PC-3 (cell line): ENCODE results near the gene SCRN3. TPM values are rescaled to one million over a fixed set of nuclear protein-coding genes. Genes with fewer than 3 reads are reported as not detected.

Experiments used
- ATAC-seq: fragments of 200-7000 bp; cut with Tn5 transposase; 2 replicates; pipeline ENCODE4 v1.9.1; 2020; ENCODE audit warnings: mild to moderate bottlenecking, moderate library complexity
- BruUV-seq: library from RNA; stranded (reverse); fragments of 400-500 nt; replicated peaks from 2 replicates; lab custom pipeline; 2021; lab: Mats Ljungman, UMichigan
- CTCF ChIA-PET: fragments of 300-600 bp; sonication (Branson Sonifier 250); formaldehyde crosslinking; loops from one replicate; lab custom pipeline; 2022; ENCODE audit warnings: antibody characterized with exemption; lab: Charles Lee
- POLR2A ChIA-PET: fragments of 300-600 bp; sonication (Branson Sonifier 250); formaldehyde crosslinking; loops from one replicate; lab custom pipeline; 2022; ENCODE audit warnings: antibody characterized with exemption; ENCODE audit not compliant: unreplicated experiment; lab: Charles Lee
- DNase-seq: peaks from one replicate; pipeline ENCODE4 v3.0.0-alpha.2; 2015
- H2AFZ ChIP-seq: fragments of 300-600 bp; sonication (generic); 2 replicates; pipeline ENCODE4 v1.6.0; 2016; ENCODE audit warnings: antibody characterized with exemption, low read length
- H3F3A ChIP-seq: fragments of 300-600 bp; sonication (generic); one replicate; pipeline ENCODE4 v1.6.0; 2017; ENCODE audit warnings: antibody characterized with exemption, low read length, control low read depth, mild to moderate bottlenecking; ENCODE audit not compliant: unreplicated experiment
- H3K27ac ChIP-seq: fragments of 300-600 bp; sonication (generic); 2 replicates; pipeline ENCODE4 v1.5.1; 2016; ENCODE audit warnings: mild to moderate bottlenecking, low read length
- H3K27me3 ChIP-seq: fragments of 300-600 bp; sonication (generic); 2 replicates; pipeline ENCODE4 v1.6.1; 2016; ENCODE audit warnings: low read length, mixed read lengths
- H3K36me3 ChIP-seq: fragments of 300-600 bp; sonication (generic); 2 replicates; pipeline ENCODE4 v1.6.1; 2016; ENCODE audit warnings: low read depth, mixed run types, low read length, mixed read lengths
- H3K4me1 ChIP-seq: fragments of 300-600 bp; sonication (generic); 2 replicates; pipeline ENCODE4 v1.5.1; 2016; ENCODE audit warnings: low read length; ENCODE audit not compliant: insufficient read depth
- H3K4me2 ChIP-seq: fragments of 300-600 bp; sonication (generic); 2 replicates; pipeline ENCODE4 v1.6.0; 2016; ENCODE audit warnings: low read length
- H3K4me3 ChIP-seq: fragments of 300-600 bp; sonication (generic); 2 replicates; pipeline ENCODE4 v1.5.1; 2016; ENCODE audit warnings: mild to moderate bottlenecking, low read length, mixed read lengths
- H3K79me2 ChIP-seq: fragments of 300-600 bp; sonication (generic); 2 replicates; pipeline ENCODE4 v1.6.1; 2017; ENCODE audit warnings: low read length, mixed read lengths
- H3K9ac ChIP-seq: fragments of 300-600 bp; sonication (generic); 2 replicates; pipeline ENCODE4 v1.6.0; 2016; ENCODE audit warnings: mild to moderate bottlenecking, low read length
- H3K9me2 ChIP-seq: fragments of 300-600 bp; sonication (generic); replicated peaks from 2 replicates; pipeline ENCODE4 v1.6.1; 2016; ENCODE audit warnings: mixed run types, low read length, mixed read lengths
- H3K9me3 ChIP-seq: fragments of 300-600 bp; sonication (generic); 2 replicates; pipeline ENCODE4 v1.6.1; 2016; ENCODE audit warnings: low read length, mixed read lengths
- H4K20me1 ChIP-seq: fragments of 300-600 bp; sonication (generic); 2 replicates; pipeline ENCODE4 v1.6.1; 2016; ENCODE audit warnings: low read length, mixed read lengths
- EZH2 ChIP-seq: fragments of 300-600 bp; sonication (generic); IDR thresholded peaks from one replicate; pipeline ENCODE4 v1.6.1; 2017; ENCODE audit warnings: antibody characterized with exemption, mild to moderate bottlenecking, low read length; ENCODE audit not compliant: unreplicated experiment
- EZH2phosphoT487 ChIP-seq: fragments of 300-600 bp; sonication (generic); IDR thresholded peaks from 2 replicates; pipeline ENCODE4 v1.6.1; 2018; ENCODE audit warnings: mild to moderate bottlenecking, antibody characterized with exemption, low read length, borderline replicate concordance
- intact Hi-C: fragments of 100-400 bp; cut with micrococcal nuclease; formaldehyde crosslinking; loops from 2 replicates; pipeline ENCODE4 v1.9.0; 2023
- total RNA-seq: library from RNA; depleted of rRNA; stranded (reverse); fragments of >200 nt; gene quantifications from 2 replicates; pipeline ENCODE4 v1.2.3, GENCODE V29; 2014
- TF ChIP-seq, protein P1 (sequence below): fragments of 300-600 bp; sonication (generic); conservative IDR thresholded peaks from 2 replicates; pipeline ENCODE4 v1.5.1; 2017; ENCODE audit warnings: antibody characterized with exemption, low read depth, mild to moderate bottlenecking, low read length

Gene SCRN3
- total RNA-seq, 1 experiment from 2014 or later: 26.6 TPM

DNA sequence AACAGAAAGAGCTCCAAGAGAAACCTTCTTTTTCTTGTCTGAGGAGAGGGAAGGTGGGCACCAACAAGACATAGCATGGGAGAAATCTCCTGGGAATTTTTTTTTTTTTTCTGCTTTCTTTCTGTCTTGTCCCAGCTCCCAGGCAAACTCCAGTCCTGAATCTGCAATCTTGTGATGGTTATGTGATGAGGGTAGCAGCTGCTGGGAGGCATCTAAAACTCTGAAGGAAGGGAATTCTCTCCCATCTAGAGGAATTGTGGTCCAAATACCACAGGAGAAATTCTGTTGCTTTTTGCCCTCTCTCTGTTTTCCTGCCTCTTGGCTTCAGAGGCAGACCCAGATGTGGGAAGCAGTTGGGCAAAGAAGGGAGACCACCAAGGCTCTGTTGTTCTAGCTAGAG is 16.7 kb downstream of the SCRN3 start:
- no peak overlapping the region for H3K4me3 ChIP-seq
- CTCF ChIA-PET: no interaction called here
- ATAC-seq (no peak), DNase-seq (no peak)
- BruUV-seq: no TSS peak
- no peak overlapping the region for H2AFZ ChIP-seq
- H3F3A ChIP-seq: no peaks in the 10 kb centered on the region
- no peak overlapping the region for H3K9ac ChIP-seq
- 0 out of 2 replicates have a peak, but pooled peaks cover 2% of the 10 kb centered on the region for H3K36me3 ChIP-seq
- no peak overlapping the region for H3K27ac ChIP-seq
- H3K9me2 ChIP-seq: no peaks in the 10 kb centered on the region
- H3K4me2 ChIP-seq: no peak overlapping the region
- peaks cover 10% of the 10 kb centered on the region for H3K4me1 ChIP-seq
- POLR2A ChIA-PET: interaction anchor here (0.6 kb wide), 2 partner anchors 16 to 24 kb away, joined by 3 read pairs; no protein-coding TSS in a partner anchor
- no peak for TF ChIP-seq EZH2
- no peaks in the 10 kb centered on the region for H3K9me3 ChIP-seq
- intact Hi-C loops: no loop called here
- H3K79me2 ChIP-seq: peaks cover 20% of the 10 kb centered on the region
- no peaks in the 10 kb centered on the region for H4K20me1 ChIP-seq
- H3K27me3 ChIP-seq: no peaks in the 10 kb centered on the region

DNA sequence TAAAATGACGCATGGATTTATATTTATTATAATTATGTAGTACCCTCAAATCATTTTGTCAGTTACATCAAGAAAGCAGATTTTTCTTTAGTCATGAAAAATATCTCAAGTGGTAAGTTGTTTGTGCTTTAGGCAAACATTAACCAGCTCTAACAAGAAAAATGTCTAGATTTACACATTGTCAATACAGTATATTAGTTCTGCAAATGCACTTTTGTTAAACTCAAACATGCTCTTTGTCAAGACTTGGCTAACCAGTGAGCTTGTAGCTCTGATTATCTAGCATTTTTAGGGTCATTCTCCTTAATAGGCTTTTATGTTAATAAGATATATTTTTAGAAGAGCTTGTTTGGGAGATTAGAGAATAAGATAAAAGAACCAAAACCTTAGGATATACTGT is 32.7 kb downstream of the SCRN3 start:
- Histone ChIP-seq H3K9me3 (no peaks in the 10 kb centered on the region), H3K4me2 (no peak overlapping the region), H3F3A (no peaks in the 10 kb centered on the region), H3K27me3 (no peaks in the 10 kb centered on the region), H3K9ac (no peak overlapping the region), H4K20me1 (no peaks in the 10 kb centered on the region), H3K36me3 (peaks cover 7% of the 10 kb centered on the region; the same call in 1 of the 2 replicates), H3K4me3 (no peak overlapping the region), H3K9me2 (no peaks in the 10 kb centered on the region), H2AFZ (no peak overlapping the region), H3K27ac (no peak overlapping the region), H3K79me2 (no peaks in the 10 kb centered on the region), H3K4me1 (0 out of 2 replicates have a peak, but pooled peaks cover 5% of the 10 kb centered on the region)
- intact Hi-C loops: no loop called here
- no peak for DNase-seq
- ChIA-PET POLR2A (interaction anchor here (0.6 kb wide), 1 partner anchor 16 kb away, joined by 3 read pairs; no protein-coding TSS in a partner anchor), CTCF (no interaction called here)
- no peak for TF ChIP-seq EZH2
- no TSS peak for BruUV-seq
- ATAC-seq: no peak

DNA sequence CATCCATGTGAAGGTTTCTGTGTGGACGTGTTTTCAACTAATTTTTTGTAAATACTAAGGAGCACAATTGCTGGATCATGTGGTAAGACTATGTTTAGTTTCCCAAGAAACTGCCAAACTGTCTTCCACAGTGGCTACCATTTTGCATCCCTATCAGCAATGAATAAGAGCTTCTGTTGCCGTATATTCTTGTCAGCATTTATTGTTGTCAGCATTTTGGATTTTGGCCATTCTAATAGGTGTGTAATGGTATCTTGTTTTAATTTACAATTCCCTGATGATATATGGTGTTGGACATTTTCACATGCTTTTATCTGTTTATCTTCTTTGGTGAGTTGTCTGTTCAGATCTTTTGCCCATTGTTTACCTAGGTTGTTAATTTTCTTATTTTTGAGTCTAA is 34.5 kb downstream of the SCRN3 start:
- Histone ChIP-seq H3K4me1 (0 out of 2 replicates have a peak, but pooled peaks cover 5% of the 10 kb centered on the region), H3K79me2 (no peaks in the 10 kb centered on the region), H3K9ac (no peak overlapping the region), H2AFZ (no peak overlapping the region), H3K9me2 (no peaks in the 10 kb centered on the region), H3K4me2 (no peak overlapping the region), H4K20me1 (no peaks in the 10 kb centered on the region), H3K9me3 (no peaks in the 10 kb centered on the region), H3K27me3 (no peaks in the 10 kb centered on the region), H3K4me3 (no peak overlapping the region), H3F3A (no peaks in the 10 kb centered on the region), H3K27ac (no peak overlapping the region), H3K36me3 (peaks cover 6% of the 10 kb centered on the region; the same call in 1 of the 2 replicates)
- POLR2A ChIA-PET: no interaction called here
- ATAC-seq (no peak), DNase-seq (no peak)
- no peak for TF ChIP-seq EZH2
- TF ChIP-seq EZH2phosphoT487: no peak
- TF ChIP-seq, protein P1, sequence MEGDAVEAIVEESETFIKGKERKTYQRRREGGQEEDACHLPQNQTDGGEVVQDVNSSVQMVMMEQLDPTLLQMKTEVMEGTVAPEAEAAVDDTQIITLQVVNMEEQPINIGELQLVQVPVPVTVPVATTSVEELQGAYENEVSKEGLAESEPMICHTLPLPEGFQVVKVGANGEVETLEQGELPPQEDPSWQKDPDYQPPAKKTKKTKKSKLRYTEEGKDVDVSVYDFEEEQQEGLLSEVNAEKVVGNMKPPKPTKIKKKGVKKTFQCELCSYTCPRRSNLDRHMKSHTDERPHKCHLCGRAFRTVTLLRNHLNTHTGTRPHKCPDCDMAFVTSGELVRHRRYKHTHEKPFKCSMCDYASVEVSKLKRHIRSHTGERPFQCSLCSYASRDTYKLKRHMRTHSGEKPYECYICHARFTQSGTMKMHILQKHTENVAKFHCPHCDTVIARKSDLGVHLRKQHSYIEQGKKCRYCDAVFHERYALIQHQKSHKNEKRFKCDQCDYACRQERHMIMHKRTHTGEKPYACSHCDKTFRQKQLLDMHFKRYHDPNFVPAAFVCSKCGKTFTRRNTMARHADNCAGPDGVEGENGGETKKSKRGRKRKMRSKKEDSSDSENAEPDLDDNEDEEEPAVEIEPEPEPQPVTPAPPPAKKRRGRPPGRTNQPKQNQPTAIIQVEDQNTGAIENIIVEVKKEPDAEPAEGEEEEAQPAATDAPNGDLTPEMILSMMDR: no peak
- CTCF ChIA-PET: no interaction called here
- BruUV-seq: no TSS peak
- intact Hi-C loops: no loop called here
